HepG2 (cell line): ENCODE measurements around the gene ARHGAP35. TPM values are rescaled to one million over a fixed set of nuclear protein-coding genes. Genes with fewer than 3 reads are reported as not detected.

Experiments
- CBX2 ChIP-seq, 2 experiments: fragments of 200-600 bp in 1 of 2; sonication (generic); formaldehyde crosslinking in 1 of 2; IDR thresholded peaks; 2 replicates each; pipeline versions ENCODE4 v1.7.0 to v1.8.1; 2018 to 2022; ENCODE audit warnings: low read depth in 2 of 2, low read length in 1 of 2, mild to moderate bottlenecking in 1 of 2, missing genetic modification reagents in 1 of 2
- CEBPB ChIP-seq: IDR thresholded peaks from 2 replicates; pipeline ENCODE4 v1.6.1; 2011; ENCODE audit warnings: low read depth, low read length, improper control_type of control experiment, borderline replicate concordance
- CHCHD3 ChIP-seq: sonication (generic); formaldehyde crosslinking; IDR thresholded peaks from 2 replicates; pipeline ENCODE4 v1.8.0; 2022; ENCODE audit warnings: mild to moderate bottlenecking, missing genetic modification reagents, moderate library complexity
- CSRNP1 ChIP-seq: sonication (generic); formaldehyde crosslinking; IDR thresholded peaks from 2 replicates; pipeline ENCODE4 v1.8.1; 2023; ENCODE audit warnings: mild to moderate bottlenecking, missing genetic modification reagents
- DPF2 ChIP-seq: sonication (generic); formaldehyde crosslinking; IDR thresholded peaks from 2 replicates; pipeline ENCODE4 v1.4.0; 2020; ENCODE audit warnings: mild to moderate bottlenecking, low read depth, missing genetic modification reagents, borderline replicate concordance
- EEA1 ChIP-seq: sonication (generic); formaldehyde crosslinking; IDR thresholded peaks from 2 replicates; pipeline ENCODE4 v1.5.1; 2020; ENCODE audit warnings: mild to moderate bottlenecking, missing genetic modification reagents, borderline replicate concordance
- HNF1A ChIP-seq, 2 experiments: sonication (generic) in 1 of 2; formaldehyde crosslinking in 1 of 2; IDR thresholded peaks; 2 replicates each; pipeline versions ENCODE4 v1.4.0 to v1.6.1; 2016 to 2020; ENCODE audit warnings: borderline replicate concordance in 1 of 2, low read depth in 1 of 2, mild to moderate bottlenecking in 1 of 2, missing genetic modification reagents in 1 of 2
- HNF4A ChIP-seq: sonication (generic); formaldehyde crosslinking; IDR thresholded peaks from 2 replicates; pipeline ENCODE4 v1.4.0; 2020; ENCODE audit warnings: missing genetic modification reagents
- MIER3 ChIP-seq: IDR thresholded peaks from 2 replicates; pipeline ENCODE4 v1.6.1; 2016; ENCODE audit warnings: missing compliant biosample characterization, borderline replicate concordance
- MXD1 ChIP-seq: sonication (generic); formaldehyde crosslinking; IDR thresholded peaks from 2 replicates; pipeline ENCODE4 v1.4.0; 2020; ENCODE audit warnings: mild to moderate bottlenecking, missing genetic modification reagents
- NFE2L1 ChIP-seq: sonication (generic); formaldehyde crosslinking; IDR thresholded peaks from 2 replicates; pipeline ENCODE4 v1.4.0; 2020; ENCODE audit warnings: missing genetic modification reagents, mild to moderate bottlenecking, borderline replicate concordance
- POLR2A ChIP-seq, 2 experiments: IDR thresholded peaks; 2 replicates each; pipeline ENCODE4 v1.6.1; 2011; ENCODE audit warnings: low read depth in 2 of 2, low read length in 2 of 2, mild to moderate bottlenecking in 1 of 2, moderate library complexity in 1 of 2; ENCODE audit not compliant: insufficient read depth in 1 of 2
- TBL1XR1 ChIP-seq: fragments of 150-350 bp; IDR thresholded peaks from 2 replicates; pipeline ENCODE4 v1.6.1; 2014; ENCODE audit warnings: borderline replicate concordance, low read length; ENCODE audit not compliant: partially characterized antibody
- TERF1 ChIP-seq: sonication (generic); formaldehyde crosslinking; IDR thresholded peaks from 2 replicates; pipeline ENCODE4 v1.8.0; 2022; ENCODE audit warnings: mild to moderate bottlenecking, missing genetic modification reagents, moderate library complexity
- WIZ ChIP-seq: sonication (generic); formaldehyde crosslinking; IDR thresholded peaks from 2 replicates; pipeline ENCODE4 v1.5.1; 2020; ENCODE audit warnings: mild to moderate bottlenecking, missing genetic modification reagents
- ZKSCAN1 ChIP-seq: fragments of 150-350 bp; IDR thresholded peaks from 2 replicates; pipeline ENCODE4 v1.6.1; 2014; ENCODE audit warnings: low read length
- ZNF180 ChIP-seq: sonication (generic); formaldehyde crosslinking; IDR thresholded peaks from 2 replicates; pipeline ENCODE4 v1.4.0; 2020; ENCODE audit warnings: low read depth, missing genetic modification reagents, borderline replicate concordance
- ZNF333 ChIP-seq: sonication (generic); formaldehyde crosslinking; IDR thresholded peaks from 2 replicates; pipeline ENCODE4 v1.4.0; 2020; ENCODE audit warnings: mild to moderate bottlenecking, missing genetic modification reagents, borderline replicate concordance
- ZNF432 ChIP-seq: sonication (generic); formaldehyde crosslinking; IDR thresholded peaks from 2 replicates; pipeline ENCODE4 v1.5.0; 2020; ENCODE audit warnings: missing genetic modification reagents, mild to moderate bottlenecking, borderline replicate concordance
- ZNF570 ChIP-seq: sonication (generic); formaldehyde crosslinking; IDR thresholded peaks from 2 replicates; pipeline ENCODE4 v1.4.0; 2020; ENCODE audit warnings: mild to moderate bottlenecking, missing genetic modification reagents, borderline replicate concordance
- polyA plus RNA-seq, 8 experiments: library from polyadenylated mRNA; depleted of rRNA in 3 of 8; stranded (reverse) in 7 of 8; unstranded in 1 of 8; fragments of >200 nt; fragmentation: Illumina TruSeq in 4 of 8; extraction: Trizol in 4 of 8; gene quantifications; 2 replicates each; pipeline versions ENCODE4 v1.2.1 to v1.2.3, GENCODE V29; 2011 to 2016; ENCODE audit warnings: low read depth in 4 of 8, missing spikeins in 1 of 8, mixed read lengths in 1 of 8; ENCODE audit not compliant: insufficient read depth in 1 of 8
- total RNA-seq, 5 experiments: library from RNA; depleted of rRNA; stranded (reverse); fragments of >200 nt; fragmentation: Illumina TruSeq; extraction: Trizol; gene quantifications; 2 replicates each; pipeline ENCODE4 v1.2.3, GENCODE V29; 2016; ENCODE audit warnings: low read depth in 1 of 5

Gene ARHGAP35
- total and polyA plus RNA-seq, 2 of the 13 experiments (the other 11 are each of a cell fraction or from before 2014, with no cell fraction given): 30.1 to 30.2 TPM

GRCh38 chr19:46856062-46857022 lies 4.5 kb upstream of the ARHGAP35 start (continued):
- no peak for TF ChIP-seq ZNF432
- TF ChIP-seq POLR2A (IDR thresholded peaks at IDR 0.05; ENCODE audit: insufficient read depth in 1 of 2, low read depth in 2 of 2, low read length in 2 of 2): 0 out of 4 replicates have a peak, but pooled peaks of 1 of the 2 experiments have one; percentile 31
- no peak for TF ChIP-seq ZNF333 (CRISPR knock-in tag)
- no peak for TF ChIP-seq HNF1A (IDR thresholded peaks at IDR 0.05; ENCODE audit: low read depth)
- TF ChIP-seq HNF1A (CRISPR knock-in tag; IDR thresholded peaks at IDR 0.05; ENCODE audit: borderline replicate concordance): peak; percentile 36; the same call in 1 of the 2 replicates
- TF ChIP-seq TBL1XR1: no peak
- TF ChIP-seq CEBPB: peak; percentile 58; the same call in 1 of the 2 replicates
- TF ChIP-seq EEA1 (CRISPR knock-in tag): no peak
- TF ChIP-seq MXD1 (CRISPR knock-in tag): no peak
- TF ChIP-seq NFE2L1 (CRISPR knock-in tag): no peak
- TF ChIP-seq ZNF570 (CRISPR knock-in tag): no peak
- TF ChIP-seq ZNF180 (CRISPR knock-in tag): no peak
- no peak for TF ChIP-seq TERF1 (CRISPR knock-in tag)
- TF ChIP-seq DPF2: no peak; the same call in 1 of the 2 replicates
- no peak for TF ChIP-seq CSRNP1 (CRISPR knock-in tag)
- peak; percentile 64; the same call in 1 of the 2 replicates for TF ChIP-seq MIER3 (CRISPR knock-in tag)
- TF ChIP-seq CHCHD3: no peak
- TF ChIP-seq ZKSCAN1: no peak
- TF ChIP-seq WIZ (CRISPR knock-in tag): no peak
- no peak for TF ChIP-seq CBX2 (IDR thresholded peaks at IDR 0.05; ENCODE audit: low read depth, low read length)
- no peak for TF ChIP-seq CBX2 (CRISPR knock-in tag; IDR thresholded peaks at IDR 0.05; ENCODE audit: low read depth)
- no peak for TF ChIP-seq HNF4A (CRISPR knock-in tag)
